Activated CD8-positive, alpha-beta T cell treated with anti-CD3 and anti-CD28 coated beads for 36 hours (primary cell): ENCODE results near the gene MRPL57. TPM values are rescaled to one million over a fixed set of nuclear protein-coding genes. Genes with fewer than 3 reads are reported as not detected.

Experiments used
- ATAC-seq: fragments of 200-7000 bp; cut with Tn5 transposase; one replicate; pipeline ENCODE4 v1.10.0; 2021; ENCODE audit warnings: mild to moderate bottlenecking, moderate library complexity
- CTCF ChIA-PET: fragments of 350-600 bp; sonication (Branson Sonifier 250); formaldehyde crosslinking; loops from one replicate; lab custom pipeline; 2021; ENCODE audit warnings: antibody characterized with exemption; lab: Charles Lee
- POLR2A ChIA-PET: fragments of 350-600 bp; sonication (Branson Sonifier 250); formaldehyde crosslinking; loops from one replicate; lab custom pipeline; 2021; ENCODE audit warnings: antibody characterized with exemption; lab: Charles Lee
- DNase-seq: peaks from one replicate; pipeline ENCODE4 v3.0.0-alpha.2; 2020
- H3K27ac Mint-ChIP-seq: one replicate; pipeline ENCODE4 v1.8.0; 2021; ENCODE audit warnings: mild to moderate bottlenecking, mixed read lengths
- H3K27me3 Mint-ChIP-seq: one replicate; pipeline ENCODE4 v1.8.0; 2021; ENCODE audit warnings: mixed read lengths
- H3K36me3 Mint-ChIP-seq: one replicate; pipeline ENCODE4 v1.8.0; 2021; ENCODE audit warnings: low read depth, mixed read lengths
- H3K4me1 Mint-ChIP-seq: one replicate; pipeline ENCODE4 v1.8.0; 2021; ENCODE audit warnings: low read depth, mixed read lengths
- H3K4me3 Mint-ChIP-seq: one replicate; pipeline ENCODE4 v1.8.0; 2021; ENCODE audit warnings: mild to moderate bottlenecking, moderate library complexity, mixed read lengths
- H3K9me3 Mint-ChIP-seq: one replicate; pipeline ENCODE4 v1.8.0; 2021; ENCODE audit warnings: mixed read lengths
- CTCF ChIP-seq: fragments of 200-600 bp; IDR thresholded peaks from one replicate; pipeline ENCODE4 v1.8.0; 2022; ENCODE audit warnings: antibody characterized with exemption, mild to moderate bottlenecking
- intact Hi-C: fragments of 100-400 bp; cut with micrococcal nuclease; formaldehyde crosslinking; loops from one replicate; pipeline ENCODE4 v1.10.0; 2022
- total RNA-seq, 2 experiments: library from RNA; stranded (reverse); gene quantifications; one replicate each; pipeline ENCODE4 v1.2.3, GENCODE V29; 2021

Gene MRPL57
- total RNA-seq, 2 experiments from 2014 or later: 24.8 to 25.5 TPM

DNA sequence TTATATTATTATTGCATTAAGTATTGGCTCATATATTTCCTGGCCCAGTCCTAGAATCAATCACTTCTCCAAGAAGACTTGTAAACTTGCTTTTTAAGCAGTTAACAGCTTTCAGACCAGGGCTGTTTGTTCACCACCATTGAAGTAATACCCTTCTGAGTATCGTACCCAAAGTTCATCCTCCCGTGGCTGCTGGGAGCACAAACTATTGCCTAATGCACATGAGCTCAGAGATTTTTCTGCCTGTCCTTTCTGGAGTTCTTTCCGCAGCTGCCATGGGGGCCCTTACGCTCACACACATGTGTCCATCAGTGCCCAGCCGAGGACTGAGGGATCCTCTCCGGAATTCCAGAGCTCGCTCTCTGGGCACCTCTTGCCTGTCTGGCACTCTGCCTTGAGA lies 51.5 kb downstream of the MRPL57 start:
- no peak for ATAC-seq
- H3K36me3 Mint-ChIP-seq: no peaks in the 10 kb centered on the region
- no peak for DNase-seq
- CTCF ChIA-PET: no interaction called here
- no peak overlapping the region for H3K27ac Mint-ChIP-seq
- H3K4me1 Mint-ChIP-seq: peaks cover 3% of the 10 kb centered on the region
- H3K9me3 Mint-ChIP-seq: no peaks in the 10 kb centered on the region
- no peak overlapping the region for H3K4me3 Mint-ChIP-seq
- H3K27me3 Mint-ChIP-seq: no peaks in the 10 kb centered on the region
- intact Hi-C loops: no loop called here
- POLR2A ChIA-PET: no interaction called here
- no peak for TF ChIP-seq CTCF

Other genes starting within 250 kb of the MRPL57 start
- 1 to 10 TPM; 1.3 to 3.0 TPM for gene LATS2, start 115.1 kb upstream of the MRPL57 start, total RNA-seq
- 100 to 1,000 TPM; 225 to 248 TPM for gene SAP18, start 36.5 kb upstream of the MRPL57 start, total RNA-seq
- gene SKA3, start 106 bp upstream of the MRPL57 start, total RNA-seq: 10 to 100 TPM; 39.5 to 41.5 TPM